AG09319 (cell line): ENCODE results near the gene WNK2.
A peak's percentile ranks its signal among the peaks of the same experiment; 100 is the strongest.

Source experiments
- DNase-seq: peaks from one replicate; pipeline ENCODE4 v3.0.0-alpha.2; 2010; ENCODE audit warnings: low read depth; ENCODE audit errors: extremely low read depth
- CTCF ChIP-seq: IDR thresholded peaks from 2 replicates; pipeline ENCODE4 v1.5.1; 2011; ENCODE audit warnings: low read depth, mild to moderate bottlenecking, inconsistent platforms, low read length, moderate library complexity

The WNK2 gene

GRCh38 chr9:93303806-93304573 lies 120.1 kb downstream of the WNK2 start:
- no peak for DNase-seq
- TF ChIP-seq CTCF: no peak

DNA sequence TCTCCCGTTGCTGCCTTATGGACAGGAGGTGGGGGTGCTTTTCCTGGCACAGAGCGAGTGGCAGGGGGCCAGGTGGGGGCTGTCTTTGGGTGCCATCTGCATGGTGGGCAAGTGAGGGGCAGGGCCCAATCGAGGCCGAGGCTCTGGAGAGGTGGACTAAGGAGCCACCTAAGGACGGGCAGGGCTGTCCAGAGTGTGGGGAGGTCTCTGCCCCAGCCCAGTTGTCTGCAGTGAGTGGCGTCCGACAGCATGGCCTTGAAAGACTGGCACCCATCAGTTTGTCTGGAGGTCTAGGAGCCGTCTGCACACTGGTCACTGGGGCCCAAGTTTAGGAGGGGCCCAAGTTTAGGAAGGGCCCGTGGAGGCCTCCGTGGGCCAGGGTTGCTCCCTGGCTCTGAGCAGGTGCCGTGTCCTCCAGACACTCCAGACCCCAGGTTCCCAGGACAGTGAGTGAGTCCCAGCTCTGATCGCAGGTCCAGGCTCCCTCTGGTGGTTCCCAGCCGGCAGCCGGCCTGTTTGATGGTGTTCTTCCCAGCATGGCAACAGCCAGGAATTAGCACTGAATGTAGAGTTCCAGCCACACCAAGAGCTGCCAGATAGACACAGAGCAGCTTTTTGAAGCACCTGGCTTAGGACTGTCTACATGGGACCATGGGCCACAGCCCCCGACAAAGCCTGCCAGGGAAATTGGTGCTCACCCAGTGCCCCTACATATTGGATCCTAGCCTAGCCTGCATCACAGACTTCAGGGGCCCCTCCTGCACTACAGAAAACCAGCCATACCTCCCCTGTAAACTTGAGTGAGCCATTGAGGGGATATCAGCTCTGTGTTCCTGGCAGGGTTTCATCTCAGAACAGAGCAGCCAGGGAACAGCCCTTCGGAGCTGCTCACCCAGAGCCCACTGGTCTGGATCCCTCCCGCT lies 120.9 kb downstream of the WNK2 start:
- DNase-seq: no peak
- TF ChIP-seq CTCF: peak; percentile 75

GRCh38 chr9:93305497-93306020 lies 121.6 kb downstream of the WNK2 start:
- no peak for TF ChIP-seq CTCF
- no peak for DNase-seq

DNA sequence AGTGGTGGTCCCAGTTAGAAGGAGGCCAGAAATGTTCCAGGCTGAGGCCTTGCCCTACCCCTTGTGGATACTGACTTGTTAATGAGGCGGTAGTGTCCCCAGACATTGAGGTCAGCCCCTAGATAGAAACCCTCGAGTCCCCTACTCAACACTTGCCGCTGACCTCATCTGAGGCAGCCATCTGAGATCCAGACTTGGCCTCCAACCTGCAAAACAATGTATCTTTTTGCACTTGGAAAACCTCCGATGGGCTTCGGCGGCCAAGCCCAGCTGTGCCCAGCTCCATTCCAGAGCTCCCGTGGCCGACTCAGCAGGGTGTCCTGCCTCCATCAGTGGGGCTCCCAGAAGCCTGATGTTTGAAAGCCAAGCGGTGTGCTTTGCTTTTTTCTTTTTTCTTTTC lies 122.1 kb downstream of the WNK2 start:
- DNase-seq: no peak
- no peak for TF ChIP-seq CTCF

DNA sequence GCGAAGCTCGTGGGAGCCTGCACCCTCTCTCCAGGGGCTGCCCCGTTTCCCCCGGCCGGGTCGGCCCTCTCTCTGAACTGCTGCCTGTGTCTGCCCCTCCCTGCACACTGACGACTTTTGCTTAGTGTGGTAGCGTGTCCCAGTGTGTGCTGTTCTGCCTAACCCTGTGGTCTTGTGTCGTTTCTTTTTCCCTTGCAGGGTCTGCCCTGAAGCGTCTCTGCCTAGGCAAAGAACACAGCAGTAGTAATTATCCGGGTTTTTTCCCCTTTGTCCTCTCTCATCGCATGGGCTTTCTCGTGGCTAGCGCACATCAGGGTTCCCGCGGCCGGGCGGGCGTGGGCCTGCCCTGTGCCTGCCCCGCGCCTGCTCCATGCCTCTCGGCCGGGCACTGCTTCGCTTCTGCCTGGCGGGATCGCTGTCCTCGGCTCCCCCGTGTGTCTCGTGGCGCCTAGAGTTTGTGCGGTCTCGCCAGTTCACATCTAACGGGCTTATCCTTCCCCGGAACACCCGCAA lies 122.7 kb downstream of the WNK2 start:
- no peak for DNase-seq
- TF ChIP-seq CTCF: no peak

GRCh38 chr9:93307468-93308157 lies 123.7 kb downstream of the WNK2 start:
- DNase-seq: no peak
- no peak for TF ChIP-seq CTCF
